DMS53 treated with DMSO at 0.1 percent for 48 hours (cell line): ENCODE results near the gene NTM.
"Not testable (repeated sequence)": the region's sequence is repeated elsewhere in the genome, so short reads cannot be mapped to it uniquely, and the experiment has no call there.

Experiments used
- DNase-seq: peaks from one replicate; lab custom pipeline; 2025; ENCODE audit not compliant: unreplicated experiment; lab: John Stamatoyannopoulos, UW

Gene NTM

GRCh38 chr11:131488238-131488637, 117.8 kb downstream of the NTM start:
- no peak for DNase-seq

GRCh38 chr11:131491503-131491902, 121.1 kb downstream of the NTM start:
- DNase-seq, result no peak

- DNase-seq, result no peak
Observed at GRCh38 chr11:131495423-131495822, 125.0 kb downstream of the NTM start.

GRCh38 chr11:131497686-131498085, 127.3 kb downstream of the NTM start:
- DNase-seq, result not testable (repeated sequence)

GRCh38 chr11:131498631-131499160, 128.3 kb downstream of the NTM start:
- DNase-seq, result no peak

- no peak for DNase-seq
Observed at GRCh38 chr11:131499199-131499598, 128.8 kb downstream of the NTM start.

GRCh38 chr11:131503017-131503416, 132.6 kb downstream of the NTM start:
- DNase-seq, result no peak

GRCh38 chr11:131504199-131504949, 134.0 kb downstream of the NTM start:
- no peak for DNase-seq

- no peak for DNase-seq
Observed at GRCh38 chr11:131506348-131506747, 135.9 kb downstream of the NTM start.

GRCh38 chr11:131510662-131511061, 140.2 kb downstream of the NTM start:
- no peak for DNase-seq

GRCh38 chr11:131511794-131512193, 141.4 kb downstream of the NTM start:
- DNase-seq, result peak; percentile 10

GRCh38 chr11:131512228-131512627, 141.8 kb downstream of the NTM start:
- no peak for DNase-seq

- DNase-seq, result no peak
Observed at GRCh38 chr11:131514062-131514461, 143.6 kb downstream of the NTM start.

GRCh38 chr11:131518305-131518838, 148.0 kb downstream of the NTM start:
- DNase-seq, result no peak

GRCh38 chr11:131522851-131523250, 152.4 kb downstream of the NTM start:
- no peak for DNase-seq

GRCh38 chr11:131530407-131530806, 160.0 kb downstream of the NTM start:
- DNase-seq, result no peak

- DNase-seq, result no peak
Observed at GRCh38 chr11:131533149-131533548, 162.7 kb downstream of the NTM start.

- no peak for DNase-seq
Observed at GRCh38 chr11:131533998-131534397, 163.6 kb downstream of the NTM start.

- DNase-seq, result no peak
Observed at GRCh38 chr11:131534611-131535010, 164.2 kb downstream of the NTM start.

- DNase-seq, result no peak
Observed at GRCh38 chr11:131536159-131536558, 165.7 kb downstream of the NTM start.

GRCh38 chr11:131537196-131537595, 166.8 kb downstream of the NTM start:
- no peak for DNase-seq

GRCh38 chr11:131537748-131538147, 167.3 kb downstream of the NTM start:
- no peak for DNase-seq

- DNase-seq, result no peak
Observed at GRCh38 chr11:131538322-131538721, 167.9 kb downstream of the NTM start.
